ENCODE measurements around the gene TBC1D24.
A peak's percentile ranks its signal among the peaks of the same experiment; 100 is the strongest.
"Not testable (repeated sequence)": the region's sequence is repeated elsewhere in the genome, so short reads cannot be mapped to it uniquely, and the experiment has no call there.

Gene TBC1D24

DNA sequence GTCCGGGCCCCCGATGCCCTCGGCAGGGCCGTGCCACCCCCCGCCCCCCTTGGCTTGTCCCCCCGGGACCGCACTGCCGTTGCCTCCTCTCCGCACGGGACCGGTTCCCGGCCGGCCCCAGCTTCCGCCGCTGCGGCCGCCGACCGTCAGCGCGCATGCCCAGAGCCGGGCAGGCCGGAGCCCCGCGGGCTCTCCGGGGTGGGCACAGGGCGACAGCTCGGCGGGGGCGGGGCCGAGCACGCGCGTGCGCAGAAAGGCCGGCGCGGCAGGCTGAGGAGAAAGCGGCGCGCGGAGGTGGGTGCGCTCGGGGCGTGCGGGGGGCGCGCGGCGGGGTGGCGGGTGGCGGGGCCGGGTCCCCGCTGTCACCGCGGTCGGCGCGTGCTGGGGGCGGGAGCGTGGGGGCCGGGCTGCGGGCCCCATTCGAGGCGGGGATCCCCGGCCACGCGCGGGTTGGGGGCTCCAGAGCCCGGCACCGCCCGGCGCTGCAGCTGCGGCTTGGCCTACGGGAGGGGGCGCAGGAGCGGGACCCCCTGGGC is at the start of gene TBC1D24:
Gene TBC1D24 (plus strand): TSS at position 251 of the 536 bp plus-strand sequence. CDS start 21,022 bp downstream, outside the sequence.
- DNase-seq = peak in 1 of 2 experiments; percentile 82

DNA sequence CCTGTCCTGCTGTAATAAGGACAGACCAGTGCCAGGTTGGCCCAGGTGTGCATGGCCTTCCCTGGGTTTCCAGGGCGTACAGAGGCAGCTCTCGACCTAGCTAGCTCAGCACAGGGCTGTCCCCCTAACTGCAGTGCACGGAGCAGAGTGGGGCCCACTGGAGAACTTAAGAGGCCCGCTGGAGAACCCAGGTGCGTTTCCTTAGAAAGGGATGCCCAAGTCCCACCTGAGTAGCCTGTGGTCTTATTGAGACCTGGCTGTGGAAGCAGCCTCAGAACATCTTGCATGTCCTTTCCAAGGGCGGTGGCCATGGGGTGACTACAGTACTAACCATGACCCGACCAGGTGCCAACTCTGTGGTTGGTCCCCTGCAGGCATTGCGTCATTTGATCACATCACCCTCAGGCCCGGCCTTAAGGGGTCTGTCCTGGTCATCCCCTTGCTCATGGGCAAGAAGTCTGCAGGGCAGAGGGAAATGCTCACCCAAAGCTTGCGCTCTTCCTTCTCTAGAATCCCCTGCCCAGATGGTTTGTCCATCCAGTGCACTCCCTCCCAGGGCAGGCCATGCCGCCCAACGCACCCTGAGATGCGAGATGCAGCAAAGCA is 49.0 kb upstream of the TBC1D24 start:
- no peak for DNase-seq

DNA sequence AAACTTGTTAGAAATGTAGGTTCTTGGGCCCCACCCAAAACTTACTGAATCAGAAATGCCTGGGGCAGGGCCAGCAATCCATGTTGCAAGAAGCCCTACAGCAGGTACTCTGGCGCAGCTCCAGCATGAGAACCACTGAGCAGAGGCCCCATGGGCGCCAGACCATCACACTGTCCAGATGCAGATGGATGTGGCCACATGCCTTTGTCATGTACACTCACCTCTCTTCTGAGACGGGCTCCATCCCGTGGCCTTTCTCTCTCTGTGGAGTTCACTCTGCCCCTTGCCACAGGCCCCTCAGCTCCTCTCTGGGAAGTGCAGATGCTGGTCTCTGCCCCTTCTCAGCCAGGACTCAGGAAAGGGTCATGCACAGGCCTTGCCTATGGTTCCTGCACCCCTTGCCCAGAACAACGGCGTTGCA is 48.0 kb upstream of the TBC1D24 start:
- no peak for DNase-seq

DNA sequence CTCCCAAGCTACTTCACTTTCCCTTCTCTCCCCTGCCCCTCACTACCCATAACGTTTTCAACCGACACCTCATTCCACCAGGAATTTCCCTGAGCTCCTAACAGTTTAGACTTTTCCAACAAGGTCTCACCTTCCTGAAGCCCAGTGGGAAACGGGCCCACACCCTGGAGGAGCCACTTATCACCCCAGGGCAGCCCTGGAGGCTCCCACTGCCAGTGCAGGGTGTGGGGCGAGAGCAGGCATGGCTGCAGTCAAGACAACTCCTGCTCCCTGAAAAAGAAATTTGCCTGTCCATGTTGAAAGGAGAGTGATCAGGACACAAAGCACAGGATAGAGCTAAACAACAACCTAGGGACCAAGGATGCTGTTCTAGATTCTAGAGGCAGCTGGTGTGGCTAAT is 47.4 kb upstream of the TBC1D24 start:
- DNase-seq = no peak

DNA sequence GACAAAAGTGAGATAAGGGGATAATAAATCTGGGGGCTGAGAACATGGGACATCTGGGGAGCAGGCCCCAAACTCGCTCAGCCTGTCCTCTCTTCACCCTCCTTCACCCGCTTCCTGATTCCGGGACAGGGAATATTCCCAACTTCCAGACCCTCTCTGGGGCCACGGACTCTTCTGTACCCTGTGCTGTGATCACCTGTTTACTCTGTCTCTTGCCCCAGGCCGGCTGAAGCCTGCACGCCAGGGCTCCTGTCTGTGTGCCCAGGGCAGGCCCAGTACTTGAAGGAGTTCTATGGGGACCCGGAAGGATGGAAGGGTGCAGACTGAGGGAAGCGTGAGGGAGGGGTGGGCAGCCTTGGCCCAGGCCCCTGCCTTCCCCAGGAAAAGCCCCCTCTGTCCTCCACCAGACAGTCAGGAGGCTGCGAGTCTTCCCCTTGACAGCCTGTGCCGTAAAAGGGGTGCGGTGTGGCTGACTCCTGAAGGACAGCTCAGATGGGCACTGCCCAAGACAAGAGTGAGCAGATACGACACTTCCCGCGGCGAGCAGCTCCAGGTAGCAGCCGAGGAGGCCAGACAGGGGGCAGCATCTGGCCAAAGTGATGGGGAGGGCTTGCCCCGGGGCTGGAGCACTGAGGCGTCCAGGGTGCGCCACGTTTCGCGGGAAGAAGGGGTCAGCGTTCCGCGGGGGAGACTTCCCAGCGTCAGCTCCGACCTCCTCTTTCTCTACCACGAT is 46.7 kb upstream of the TBC1D24 start:
- peak in 1 of 2 experiments; percentile 28 for DNase-seq

DNA sequence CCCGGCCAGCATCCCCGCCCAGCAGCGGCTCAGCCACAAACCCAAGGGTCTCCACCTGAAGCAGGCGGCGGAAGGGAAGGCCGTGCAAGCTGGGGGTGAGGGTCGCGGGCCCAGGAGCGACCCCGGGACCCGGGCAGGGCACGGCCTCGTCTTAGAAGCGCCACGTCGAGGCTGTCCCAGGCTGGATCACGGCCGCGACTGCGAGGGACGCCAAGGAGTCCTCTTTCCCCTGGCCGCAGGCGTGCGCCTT is 46.2 kb upstream of the TBC1D24 start:
- no peak for DNase-seq

DNA sequence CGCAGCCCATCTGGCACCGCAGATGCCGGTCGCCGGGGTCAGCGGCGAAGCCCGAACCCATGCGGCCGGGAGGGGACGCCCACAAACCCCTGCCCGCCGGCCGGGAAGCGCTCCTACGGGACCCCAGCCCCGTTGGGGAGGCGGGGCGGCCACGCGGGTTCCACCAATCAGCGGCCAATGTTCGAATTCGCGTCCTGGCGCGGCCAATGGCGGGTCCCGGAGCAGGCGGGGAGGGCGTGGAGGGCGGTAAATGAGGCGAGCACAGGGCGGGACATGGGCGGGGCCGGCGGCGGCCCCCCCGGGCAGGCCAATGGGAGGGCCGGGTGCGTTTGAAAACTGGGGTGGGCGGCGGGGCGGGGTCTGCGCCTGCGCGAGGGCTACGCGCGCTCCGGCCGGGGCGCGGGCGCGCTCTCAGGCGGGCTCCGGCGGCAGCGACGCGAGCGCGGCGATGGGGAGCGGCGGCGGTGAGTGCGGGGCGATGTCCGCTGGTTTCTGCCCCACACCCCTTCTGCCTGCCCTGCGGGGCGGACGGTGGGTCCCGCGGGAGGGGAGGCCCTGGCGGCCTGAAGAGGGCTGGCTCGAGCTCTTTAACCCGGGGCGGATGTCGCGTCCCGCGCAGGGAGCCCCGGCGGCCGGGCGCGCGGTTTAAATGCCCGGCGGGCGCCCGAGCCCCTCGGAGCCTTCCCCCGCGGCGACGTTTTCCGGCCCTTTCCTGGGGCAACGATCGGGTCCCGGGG is 45.7 kb upstream of the TBC1D24 start, which contains the start of gene CCNF:
Gene CCNF (plus strand): TSS at position 414 of the 737 bp plus-strand sequence. CDS start 35 bp downstream, at position 449.
- peak; percentile 67 to 94 for DNase-seq

DNA sequence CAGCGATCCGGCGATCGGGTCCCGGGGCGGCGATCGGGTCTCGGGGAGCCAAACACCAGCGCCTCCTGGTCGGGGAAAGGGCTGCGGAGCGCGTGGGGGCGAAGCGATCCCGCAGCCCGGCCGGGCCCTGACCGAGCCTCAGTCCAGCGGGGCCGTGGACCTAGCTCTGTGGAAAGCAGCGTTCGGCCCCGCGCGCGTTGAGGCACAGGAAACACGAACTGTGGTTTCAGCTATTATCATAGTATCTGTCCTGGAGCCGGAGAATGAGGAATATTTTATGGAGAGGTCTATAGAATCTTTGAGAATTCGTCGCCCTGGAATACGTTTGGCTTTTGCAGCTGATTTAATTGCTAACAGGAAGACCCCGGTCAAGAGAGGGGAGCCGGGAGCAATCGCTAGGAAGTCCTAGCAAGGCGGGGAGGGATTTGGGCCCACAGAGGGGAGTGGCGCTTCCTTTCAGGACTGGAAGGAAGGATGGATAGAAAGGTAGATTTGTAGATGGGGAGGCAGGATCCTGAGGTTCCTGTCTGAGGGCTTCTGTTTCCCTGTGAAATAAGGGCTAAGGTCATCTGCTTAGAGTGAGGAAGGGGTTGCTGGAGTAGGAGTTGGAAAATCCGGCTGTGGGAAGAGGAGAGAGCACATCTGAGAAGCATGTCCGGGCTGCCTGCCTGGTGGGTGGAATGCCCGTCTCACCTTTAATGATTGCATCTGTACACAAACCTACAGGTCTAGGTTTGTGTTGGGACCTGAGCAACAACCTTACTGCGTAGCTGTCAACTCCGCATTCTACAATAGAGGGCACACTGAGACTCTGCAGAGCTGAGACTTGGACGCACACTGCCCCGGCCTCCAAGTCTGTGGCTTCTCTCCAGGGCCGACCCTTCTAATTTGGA is 44.9 kb upstream of the TBC1D24 start:
- DNase-seq = peak in 1 of 2 experiments; percentile 48

DNA sequence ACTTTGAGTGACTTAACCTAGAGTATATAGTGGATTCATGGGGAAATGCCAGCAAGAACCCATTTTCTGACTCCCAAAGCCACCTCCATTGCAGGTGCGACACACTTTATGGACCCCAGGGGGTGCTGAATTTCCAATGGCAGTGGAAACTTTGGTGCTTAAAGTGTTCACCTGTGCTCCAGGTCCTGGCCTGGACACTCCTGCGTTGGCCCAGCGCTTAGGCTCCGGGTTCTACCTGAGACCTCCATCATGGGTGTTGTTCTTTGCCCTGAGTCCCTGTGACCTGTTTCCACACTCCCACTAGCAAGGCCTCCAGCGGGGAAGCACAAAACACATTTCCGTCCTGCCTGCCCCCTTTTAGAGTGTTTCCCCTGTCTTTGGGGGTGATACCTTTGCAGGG is 42.6 kb upstream of the TBC1D24 start:
- no peak for DNase-seq

DNA sequence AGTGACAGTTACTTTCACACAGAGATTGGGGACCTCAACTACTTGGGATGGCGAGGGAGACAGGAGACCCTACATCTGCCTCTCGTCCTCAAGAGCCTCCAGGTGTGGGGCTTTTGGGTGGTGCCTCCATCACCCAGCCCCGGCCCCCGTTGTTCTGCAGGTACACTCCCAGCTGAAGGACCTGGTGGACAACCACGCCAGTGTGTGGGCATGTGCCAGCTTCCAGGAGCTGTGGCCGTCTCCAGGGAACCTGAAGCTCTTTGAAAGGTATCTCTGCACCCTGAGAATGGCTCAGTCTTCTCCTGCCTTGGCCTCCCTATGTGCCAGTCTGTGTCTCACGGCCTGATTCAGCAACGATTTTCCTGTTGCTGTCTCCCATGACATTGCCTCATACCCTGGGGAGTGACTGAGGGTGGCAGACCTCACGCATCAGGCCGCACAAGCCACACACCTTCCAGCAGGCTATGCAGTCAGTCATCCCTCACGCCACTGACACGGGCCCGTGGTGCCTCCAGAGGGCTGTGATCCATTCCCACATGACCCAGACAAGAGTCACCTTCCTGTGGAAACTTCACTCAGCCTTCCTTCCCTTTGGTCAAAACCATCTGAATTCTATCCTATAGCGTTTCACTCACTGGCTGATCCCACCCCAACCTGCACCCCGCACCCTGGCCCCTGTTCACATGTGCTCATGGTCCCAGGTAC is 42.0 kb upstream of the TBC1D24 start:
- no peak for DNase-seq

DNA sequence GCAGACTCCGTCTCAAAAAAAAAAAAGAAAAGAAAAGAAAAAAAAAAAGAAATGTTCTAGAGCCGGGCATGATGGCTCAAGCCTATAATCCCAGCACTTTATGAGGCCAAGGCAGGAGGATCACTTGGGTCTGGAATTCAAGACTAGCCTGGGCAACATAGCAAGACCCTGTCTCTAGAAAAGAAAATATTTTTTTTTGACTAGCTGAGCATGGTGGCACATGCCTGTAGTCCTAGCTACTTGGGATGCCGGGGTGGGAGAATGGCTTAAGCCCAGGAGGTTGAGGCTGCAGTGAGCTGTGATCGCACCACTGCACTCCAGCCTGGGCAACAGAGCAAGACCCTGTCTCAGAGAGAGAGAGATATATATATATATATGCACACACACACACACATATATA is 39.7 kb upstream of the TBC1D24 start:
- not testable (repeated sequence) for DNase-seq

DNA sequence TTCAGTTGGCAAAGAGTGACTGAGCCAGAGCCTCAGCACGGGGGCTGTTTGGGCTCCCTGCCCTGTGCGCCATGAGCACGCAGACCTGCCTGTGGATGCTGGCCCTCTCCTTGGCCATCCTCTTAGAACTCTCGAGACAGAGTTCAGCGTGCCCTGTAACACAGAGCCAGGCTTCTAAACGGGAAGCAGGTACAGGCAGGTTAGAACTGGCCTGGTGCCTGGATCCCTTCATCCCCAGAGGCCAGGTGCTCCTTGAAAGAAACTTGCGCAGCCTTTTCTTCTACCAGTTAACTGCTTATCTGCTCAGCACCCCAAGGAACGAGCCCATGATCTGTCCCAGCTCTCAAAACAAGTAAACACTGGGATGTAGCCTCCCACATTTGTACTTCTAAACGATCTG is 38.8 kb upstream of the TBC1D24 start:
- no peak for DNase-seq

DNA sequence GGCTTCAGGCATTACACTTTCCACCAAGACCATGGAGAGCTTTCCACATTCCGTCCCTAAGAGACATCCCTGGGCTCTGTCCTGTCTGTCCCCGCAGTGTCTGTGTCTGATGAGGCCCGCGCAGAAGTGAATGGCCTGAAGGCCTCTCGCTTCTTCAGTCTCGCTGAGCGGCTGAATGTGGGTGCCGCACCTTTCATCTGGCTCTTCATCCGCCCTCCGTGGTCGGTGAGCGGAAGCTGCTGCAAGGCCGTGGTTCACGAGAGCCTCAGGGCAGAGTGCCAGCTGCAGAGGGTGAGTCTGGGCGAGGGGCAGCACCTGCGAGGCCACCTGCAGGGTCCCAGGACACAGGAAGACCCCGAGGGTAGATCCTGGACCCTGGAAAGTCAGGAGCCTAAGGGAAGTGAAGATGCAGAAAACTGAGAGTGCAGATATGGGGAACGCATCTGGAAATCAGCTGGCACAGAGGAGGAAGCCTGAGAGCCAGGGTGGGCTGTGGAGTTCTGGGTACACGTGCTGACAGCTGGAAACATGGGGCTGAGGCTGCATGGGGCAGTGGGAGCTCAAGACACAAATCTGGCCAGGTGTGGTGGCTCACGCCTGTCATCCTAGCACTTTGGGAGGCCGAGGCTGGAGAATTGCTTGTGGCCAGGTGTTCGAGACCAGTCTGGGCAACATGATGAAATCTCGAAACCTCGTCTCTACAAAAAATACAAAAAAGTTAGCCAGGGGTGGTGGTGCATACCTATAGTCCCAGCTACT is 37.7 kb upstream of the TBC1D24 start:
- DNase-seq = no peak

DNA sequence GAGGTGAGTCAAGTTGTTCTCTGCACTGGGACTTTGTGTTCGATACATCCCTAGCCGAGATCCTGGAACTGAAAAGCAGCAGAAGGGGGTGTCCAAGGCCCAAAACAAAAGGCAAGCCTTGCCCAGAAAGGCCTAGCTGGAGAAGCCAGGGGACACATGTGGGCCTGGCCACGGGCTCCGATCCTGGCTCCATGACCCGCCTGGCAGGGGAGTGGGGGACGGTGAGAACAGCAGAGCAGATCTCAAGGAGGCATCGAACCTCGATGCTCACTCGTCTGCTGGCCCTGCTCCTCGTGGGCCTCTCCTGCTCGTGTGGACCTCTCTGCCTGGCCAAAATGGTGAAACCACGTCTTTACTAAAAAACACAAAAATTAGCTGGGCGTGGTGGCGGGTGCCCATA is 36.8 kb upstream of the TBC1D24 start:
- no peak for DNase-seq

DNA sequence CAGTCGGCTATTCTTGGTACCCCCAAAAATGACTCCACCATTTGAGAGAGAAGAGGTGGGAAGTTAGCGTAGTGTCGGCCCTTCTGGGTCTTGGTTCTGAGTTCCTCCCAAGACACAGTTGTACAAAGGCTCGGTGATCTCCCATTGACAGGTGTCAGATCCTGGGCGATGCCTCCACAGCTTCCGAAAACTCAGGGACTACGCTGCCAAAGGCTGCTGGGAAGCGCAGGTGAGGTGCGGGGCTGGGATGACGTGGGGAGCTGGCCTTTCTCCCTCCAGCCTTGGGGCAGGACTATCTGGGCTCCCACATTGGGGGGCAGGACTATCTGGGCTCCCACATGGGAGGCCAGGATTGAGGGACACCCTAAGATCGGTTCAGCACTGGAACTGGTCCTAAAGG is 35.3 kb upstream of the TBC1D24 start:
- no peak for DNase-seq

DNA sequence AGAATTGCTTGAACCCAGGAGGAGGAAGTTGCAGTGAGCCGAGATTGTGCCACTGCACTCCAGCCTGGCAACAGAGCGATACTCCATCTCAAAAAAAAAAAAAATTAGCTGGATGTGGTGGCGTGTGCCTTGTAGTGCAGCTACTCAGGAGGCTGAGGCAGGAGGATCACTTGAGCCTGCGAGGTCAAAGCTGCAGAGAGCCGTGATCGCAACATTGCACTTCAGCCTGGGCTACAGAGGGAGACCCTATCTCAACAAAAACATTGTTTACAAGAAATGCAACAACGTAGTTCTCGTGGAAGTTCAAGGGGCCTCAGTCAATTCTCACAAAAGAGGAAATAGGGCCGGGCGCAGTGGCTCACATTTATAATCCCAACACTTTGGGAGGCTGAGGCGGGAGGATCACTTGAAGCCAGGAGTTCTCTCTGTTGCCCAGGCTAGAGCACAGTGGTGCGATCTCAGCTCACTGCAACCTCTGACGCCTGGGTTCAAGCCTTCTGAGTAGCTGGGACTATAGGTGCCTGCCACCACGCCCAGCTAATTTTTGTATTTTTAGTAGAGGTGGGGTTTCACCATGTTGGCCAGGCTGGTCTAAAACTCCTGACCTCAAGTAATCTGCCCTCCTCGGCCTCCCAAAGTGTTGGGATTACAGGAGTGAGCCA is 33.7 kb upstream of the TBC1D24 start:
- DNase-seq = not testable (repeated sequence)

DNA sequence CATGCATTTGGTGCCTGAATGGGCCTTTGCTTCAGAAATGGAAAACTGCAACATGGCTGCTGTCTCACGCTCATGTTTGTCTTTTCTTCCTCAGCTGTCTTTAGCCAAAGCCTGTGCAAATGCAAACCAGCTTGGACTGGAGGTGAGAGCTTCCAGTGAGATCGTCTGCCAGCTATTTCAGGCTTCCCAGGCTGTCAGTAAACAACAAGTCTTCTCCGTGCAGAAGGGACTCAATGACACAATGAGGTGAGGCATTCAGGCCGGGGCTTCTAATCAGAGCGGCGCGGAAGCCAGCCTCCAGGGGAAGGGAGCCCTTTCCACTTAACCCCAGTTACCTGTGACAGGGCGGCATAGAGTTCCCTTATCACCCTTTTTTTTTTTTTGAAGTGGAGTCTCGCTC is 31.4 kb upstream of the TBC1D24 start:
- no peak for DNase-seq

DNA sequence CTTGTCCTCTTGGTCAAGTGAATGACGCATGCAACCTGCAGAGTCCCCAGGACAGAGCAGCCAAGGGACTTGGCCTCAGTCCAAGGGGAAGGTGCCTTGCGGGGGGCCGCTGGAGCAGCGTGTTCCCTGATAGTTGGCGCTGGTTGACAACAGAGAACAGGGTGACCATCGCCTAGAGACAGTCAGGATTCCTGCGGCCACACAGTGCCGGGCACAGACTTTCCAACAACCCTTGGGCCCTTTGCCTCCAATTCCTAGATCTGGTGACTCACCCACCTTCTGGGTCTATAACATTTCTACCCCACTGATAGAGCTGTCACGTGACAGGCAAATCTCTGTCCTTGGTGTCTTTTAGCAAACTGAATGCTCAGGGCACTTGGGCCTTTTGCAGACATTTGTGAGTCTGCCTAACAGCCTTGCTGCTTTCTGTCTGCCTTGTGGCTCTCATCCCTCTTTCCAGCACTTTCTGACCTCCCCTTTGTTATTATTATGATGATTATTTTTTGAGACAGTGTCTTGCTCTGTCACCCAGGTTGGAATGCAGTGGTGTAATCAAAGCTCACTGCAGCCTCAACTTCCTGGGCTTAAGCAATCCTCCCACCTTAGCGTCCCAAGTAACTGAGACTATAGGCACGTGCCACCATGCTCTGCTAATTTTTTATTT is 26.9 kb upstream of the TBC1D24 start:
- no peak for DNase-seq

DNA sequence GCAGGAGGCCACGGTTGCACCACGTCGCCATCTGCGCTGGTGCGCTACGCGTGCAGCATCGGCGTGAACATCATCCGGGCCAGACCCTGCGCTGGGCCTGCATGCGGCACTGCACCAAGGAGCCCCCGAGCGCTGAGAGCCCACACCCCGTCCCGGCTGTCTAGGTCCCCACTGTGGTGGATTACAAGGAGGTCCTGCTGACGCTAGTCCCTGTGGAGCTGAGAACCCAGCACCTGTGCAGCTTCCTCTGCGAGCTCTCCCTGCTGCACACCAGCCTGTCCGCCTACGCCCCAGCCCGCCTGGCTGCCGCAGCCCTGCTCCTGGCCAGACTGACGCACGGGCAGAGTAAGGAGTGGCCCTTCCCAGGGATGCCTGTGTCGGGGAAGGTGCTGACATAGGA is 25.8 kb upstream of the TBC1D24 start:
- DNase-seq = no peak

DNA sequence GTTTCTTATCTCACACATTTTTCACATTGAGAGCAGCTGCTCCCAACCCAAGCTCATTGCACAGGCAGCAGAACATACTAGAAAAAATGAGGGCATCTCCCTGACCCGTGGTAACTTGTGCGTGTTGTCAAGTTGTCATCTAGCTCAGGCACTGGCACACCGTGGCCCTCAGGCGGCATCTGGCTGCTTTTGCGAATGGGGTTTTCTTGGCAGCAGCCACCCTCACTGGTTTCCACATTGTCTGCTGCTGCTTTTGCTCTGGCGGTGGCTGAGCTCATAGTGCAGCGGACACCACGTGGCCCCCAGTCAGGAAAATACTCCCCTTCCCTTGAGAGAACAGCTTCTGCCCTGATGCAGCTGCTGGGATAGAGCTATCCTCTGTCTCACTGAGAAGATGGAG is 24.4 kb upstream of the TBC1D24 start:
- no peak for DNase-seq
